ENCODE results near the gene CSF1.

Gene CSF1

GRCh38 chr1:109910963-109911798 lies 532 bp downstream of the CSF1 start:
- Histone ChIP-seq H3K4me3 (ENCODE audit: severe bottlenecking) (peak overlapping the region; percentile 70), H3K36me3 (ENCODE audit: low read depth) (no peaks in the 10 kb centered on the region), H3K27ac (ENCODE audit: poor library complexity, severe bottlenecking) (no peak overlapping the region), H3K9me3 (ENCODE audit: severe bottlenecking) (no peaks in the 10 kb centered on the region), H3K27me3 (ENCODE audit: insufficient read depth, poor library complexity, severe bottlenecking) (no peaks in the 10 kb centered on the region), H3K4me1 (ENCODE audit: insufficient read depth, poor library complexity, severe bottlenecking) (peaks cover 11% of the 10 kb centered on the region)
- ATAC-seq (ENCODE audit: low read depth) (peak; percentile 6), DNase-seq (ENCODE audit: low spot score) (peak; percentile 40)
- no peak for TF ChIP-seq CTCF (IDR thresholded peaks at IDR 0.05; ENCODE audit: poor library complexity, severe bottlenecking)

- no peaks in the 10 kb centered on the region for H3K27me3 ChIP-seq (ENCODE audit: insufficient read depth, poor library complexity, severe bottlenecking)
- H3K4me1 ChIP-seq (ENCODE audit: insufficient read depth, poor library complexity, severe bottlenecking), result peaks cover 11% of the 10 kb centered on the region
- DNase-seq (ENCODE audit: low spot score) (no peak), ATAC-seq (ENCODE audit: low read depth) (0 out of 3 replicates have a peak, but pooled peaks have one; percentile 13)
- 0 out of 2 replicates have a peak, but pooled peaks cover under 1% of the 10 kb centered on the region for H3K36me3 ChIP-seq (ENCODE audit: low read depth)
- no peak overlapping the region for H3K4me3 ChIP-seq (ENCODE audit: severe bottlenecking)
- no peak overlapping the region for H3K27ac ChIP-seq (ENCODE audit: poor library complexity, severe bottlenecking)
- H3K9me3 ChIP-seq (ENCODE audit: severe bottlenecking), result no peaks in the 10 kb centered on the region
- no peak for TF ChIP-seq CTCF (IDR thresholded peaks at IDR 0.05; ENCODE audit: poor library complexity, severe bottlenecking)
Observed at GRCh38 chr1:109912214-109912861, 1.7 kb downstream of the CSF1 start.

DNA sequence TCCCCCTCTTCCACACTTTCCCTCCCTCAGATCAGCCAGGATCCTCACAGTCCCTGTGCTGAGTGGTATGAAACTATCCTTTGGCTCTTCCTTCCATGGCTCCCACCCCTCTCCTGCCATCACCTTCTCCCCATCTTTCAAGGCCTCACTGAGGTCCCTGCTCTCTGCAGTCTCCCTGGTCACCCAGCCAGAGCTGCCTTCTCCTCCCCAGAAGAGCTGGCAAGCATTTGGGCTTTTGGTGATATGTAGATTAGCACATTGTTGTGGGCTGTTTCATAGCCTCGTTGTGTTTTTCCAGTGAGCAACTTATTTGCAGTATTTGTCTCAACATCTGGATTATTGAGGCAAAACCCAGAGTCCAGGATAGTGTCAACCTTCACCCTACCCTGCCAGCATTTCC lies 2.2 kb downstream of the CSF1 start:
- ATAC-seq (ENCODE audit: low read depth) (no peak), DNase-seq (ENCODE audit: low spot score) (no peak)
- H3K4me1 ChIP-seq (ENCODE audit: insufficient read depth, poor library complexity, severe bottlenecking), result peaks cover 11% of the 10 kb centered on the region
- H3K36me3 ChIP-seq (ENCODE audit: low read depth), result peaks cover 6% of the 10 kb centered on the region; the same call in 1 of the 2 replicates
- no peak for TF ChIP-seq CTCF (IDR thresholded peaks at IDR 0.05; ENCODE audit: poor library complexity, severe bottlenecking)
- no peaks in the 10 kb centered on the region for H3K27me3 ChIP-seq (ENCODE audit: insufficient read depth, poor library complexity, severe bottlenecking)
- no peak overlapping the region for H3K27ac ChIP-seq (ENCODE audit: poor library complexity, severe bottlenecking)
- H3K4me3 ChIP-seq (ENCODE audit: severe bottlenecking), result no peak overlapping the region
- no peaks in the 10 kb centered on the region for H3K9me3 ChIP-seq (ENCODE audit: severe bottlenecking)

DNA sequence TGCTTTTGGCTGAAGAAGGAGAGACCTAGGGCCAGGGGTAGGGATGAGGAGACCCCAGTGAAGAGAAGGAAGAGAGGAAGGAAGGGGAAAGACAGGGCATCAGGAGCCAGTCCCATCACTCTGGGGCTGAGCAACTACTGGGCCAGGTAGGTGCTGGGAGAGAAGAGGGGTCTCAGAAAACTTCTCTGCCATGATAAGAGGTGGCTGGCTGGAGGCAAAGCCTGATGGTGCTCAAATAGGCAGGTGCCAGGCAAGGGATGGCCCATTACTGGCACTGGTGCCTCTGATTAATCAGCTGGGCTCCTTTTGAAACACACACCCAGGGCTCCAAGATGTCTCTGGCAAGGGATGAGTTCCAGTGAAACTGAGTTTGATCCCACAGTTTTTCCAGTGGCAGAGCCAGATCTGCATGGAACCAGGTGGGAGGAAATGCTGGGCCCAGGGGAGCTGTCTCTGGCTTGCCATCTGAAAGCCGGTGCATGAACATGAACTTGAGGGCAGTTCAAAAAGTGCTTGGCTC lies 2.8 kb downstream of the CSF1 start:
- H3K4me3 ChIP-seq (ENCODE audit: severe bottlenecking), result no peak overlapping the region
- no peak for ATAC-seq (ENCODE audit: low read depth)
- no peak for TF ChIP-seq CTCF (IDR thresholded peaks at IDR 0.05; ENCODE audit: poor library complexity, severe bottlenecking)
- DNase-seq (ENCODE audit: low spot score), result no peak
- no peaks in the 10 kb centered on the region for H3K9me3 ChIP-seq (ENCODE audit: severe bottlenecking)
- H3K36me3 ChIP-seq (ENCODE audit: low read depth), result peaks cover 9% of the 10 kb centered on the region; the same call in 1 of the 2 replicates
- H3K27ac ChIP-seq (ENCODE audit: poor library complexity, severe bottlenecking), result no peak overlapping the region
- peaks cover 11% of the 10 kb centered on the region for H3K4me1 ChIP-seq (ENCODE audit: insufficient read depth, poor library complexity, severe bottlenecking)
- no peaks in the 10 kb centered on the region for H3K27me3 ChIP-seq (ENCODE audit: insufficient read depth, poor library complexity, severe bottlenecking)

Data from RWPE2 (cell line).